WERI-Rb-1 (cell line): ENCODE measurements around the gene FRMD4B.

Experiments used
- DNase-seq: peaks from one replicate; pipeline ENCODE4 v3.0.0-alpha.2; 2020
- H3K27ac ChIP-seq: fragments of 250-450 bp; sonication (Bioruptor Pico); 2 replicates; pipeline ENCODE4 v1.5.1; 2020; ENCODE audit warnings: mild to moderate bottlenecking, moderate library complexity
- H3K27me3 ChIP-seq: fragments of 250-450 bp; sonication (Bioruptor Pico); 2 replicates; pipeline ENCODE4 v1.5.1; 2021; ENCODE audit warnings: mild to moderate bottlenecking, low read depth, moderate library complexity; ENCODE audit not compliant: insufficient read depth, severe bottlenecking
- H3K36me3 ChIP-seq: fragments of 250-450 bp; sonication (Bioruptor Pico); 2 replicates; pipeline ENCODE4 v1.5.1; 2020; ENCODE audit warnings: mild to moderate bottlenecking, moderate library complexity
- H3K4me3 ChIP-seq: 2 replicates; pipeline ENCODE4 v1.5.1; 2011; ENCODE audit warnings: low read depth, mild to moderate bottlenecking, control low read depth, low read length
- H3K9me3 ChIP-seq: fragments of 250-450 bp; sonication (Bioruptor Pico); 2 replicates; pipeline ENCODE4 v1.5.1; 2021; ENCODE audit warnings: mild to moderate bottlenecking, moderate library complexity; ENCODE audit not compliant: severe bottlenecking
- CTCF ChIP-seq: IDR thresholded peaks from 2 replicates; pipeline ENCODE4 v1.5.1; 2011; ENCODE audit warnings: low read depth, mild to moderate bottlenecking, control low read depth, inconsistent platforms, low read length

The FRMD4B gene

GRCh38 chr3:69388241-69388640, 2.4 kb upstream of the FRMD4B start:
- no peak for TF ChIP-seq CTCF
- Histone ChIP-seq H3K27me3 (no peaks in the 10 kb centered on the region), H3K36me3 (no peaks in the 10 kb centered on the region), H3K27ac (no peak overlapping the region), H3K4me3 (no peak overlapping the region), H3K9me3 (no peaks in the 10 kb centered on the region)
- no peak for DNase-seq

- no peaks in the 10 kb centered on the region for H3K36me3 ChIP-seq
- H3K27me3 ChIP-seq = no peaks in the 10 kb centered on the region
- no peak overlapping the region for H3K27ac ChIP-seq
- DNase-seq = no peak
- no peak for TF ChIP-seq CTCF
- H3K9me3 ChIP-seq = no peaks in the 10 kb centered on the region
- peak overlapping the region; percentile 40 for H3K4me3 ChIP-seq
Observed at GRCh38 chr3:69386556-69387385, 883 bp upstream of the FRMD4B start.

DNA sequence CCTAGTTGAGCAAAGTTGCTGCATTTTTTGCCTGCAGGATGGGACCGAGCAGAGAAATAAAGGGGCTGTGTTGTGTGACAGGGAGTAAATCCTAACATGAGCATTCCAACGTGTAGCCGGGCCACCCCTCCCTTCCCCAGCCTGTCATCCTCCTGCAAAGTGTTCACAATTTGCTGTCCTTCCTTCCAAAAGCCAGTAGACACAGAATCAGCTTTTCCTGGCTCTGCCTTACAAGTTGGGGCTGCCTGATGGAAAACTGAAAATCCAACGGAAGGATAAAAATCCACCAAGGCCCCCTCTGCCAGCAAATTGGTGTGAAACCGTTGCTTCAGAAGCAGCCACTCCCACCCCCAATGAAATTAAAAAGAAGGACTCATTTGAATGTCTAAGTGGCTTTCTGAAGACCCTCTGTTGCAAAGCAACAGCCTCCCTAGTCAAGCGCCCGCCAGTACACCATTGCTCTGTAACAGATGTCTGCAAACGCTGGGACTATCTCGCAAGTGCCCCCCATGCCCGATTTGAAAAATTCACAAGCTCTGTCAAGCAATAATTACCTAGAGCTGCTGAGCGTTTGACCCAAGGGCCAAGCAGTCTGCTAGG, 665 bp downstream of the FRMD4B start:
- Histone ChIP-seq H3K36me3 (no peaks in the 10 kb centered on the region), H3K9me3 (no peaks in the 10 kb centered on the region), H3K4me3 (peak overlapping the region; percentile 40), H3K27me3 (no peaks in the 10 kb centered on the region), H3K27ac (no peak overlapping the region)
- no peak for DNase-seq
- TF ChIP-seq CTCF = no peak

- no peak for DNase-seq
- Histone ChIP-seq H3K27me3 (no peaks in the 10 kb centered on the region), H3K4me3 (no peak overlapping the region), H3K9me3 (no peaks in the 10 kb centered on the region), H3K27ac (no peak overlapping the region), H3K36me3 (no peaks in the 10 kb centered on the region)
- TF ChIP-seq CTCF = no peak
Observed at GRCh38 chr3:69384326-69384725, 1.6 kb downstream of the FRMD4B start.

DNA sequence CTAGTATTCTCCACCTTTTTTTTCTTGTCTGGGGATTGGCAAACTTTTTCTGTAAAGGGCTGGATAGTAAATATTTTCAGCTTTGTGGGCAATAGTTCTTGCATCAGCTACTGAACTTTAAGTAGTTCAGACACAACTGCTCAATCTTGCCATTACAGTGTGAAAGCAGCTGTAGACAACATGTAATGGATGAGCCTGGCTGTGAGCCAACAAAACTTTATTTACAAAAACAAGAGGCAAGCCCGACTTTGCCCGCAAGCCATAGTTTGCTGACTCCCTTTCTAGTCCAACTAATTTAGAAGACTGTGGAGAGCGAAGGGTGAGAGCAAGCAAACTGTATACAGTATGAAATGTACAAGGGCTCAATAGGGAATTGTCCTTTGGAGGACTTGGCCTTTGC, 6.2 kb downstream of the FRMD4B start:
- no peaks in the 10 kb centered on the region for H3K27me3 ChIP-seq
- no peak overlapping the region for H3K27ac ChIP-seq
- TF ChIP-seq CTCF = no peak
- DNase-seq = no peak
- no peak overlapping the region for H3K4me3 ChIP-seq
- no peaks in the 10 kb centered on the region for H3K36me3 ChIP-seq
- H3K9me3 ChIP-seq = no peaks in the 10 kb centered on the region
